Heart right ventricle (tissue), 16 donors: ENCODE results near the gene MRI1. TPM values are rescaled to one million over a fixed set of nuclear protein-coding genes. Genes with fewer than 3 reads are reported as not detected.

Experiments
- ATAC-seq, 8 donors: fragments of 200-7000 bp; cut with Tn5 transposase; one replicate each; pipeline ENCODE4 v1.9.1; 2020; ENCODE audit warnings: mild to moderate bottlenecking in 8 of 8, moderate library complexity in 8 of 8, moderate number of reproducible peaks in 1 of 8
- DNase-seq, 2 donors: peaks; one replicate each; pipeline ENCODE4 v3.0.0-alpha.2; 2020
- H3K27ac ChIP-seq, 10 donors: fragments of 200-600 bp; sonication (generic) in 2 of 10; one replicate each; pipeline versions ENCODE4 v1.5.0 to v1.8.0; 2020 to 2022; ENCODE audit warnings: mild to moderate bottlenecking in 3 of 10
- H3K27me3 ChIP-seq, 7 donors: fragments of 200-600 bp; one replicate each; pipeline ENCODE4 v1.8.0; 2021 to 2022; ENCODE audit warnings: mild to moderate bottlenecking in 2 of 7
- H3K36me3 ChIP-seq, 9 donors: fragments of 200-600 bp; sonication (generic) in 1 of 9; one replicate each; pipeline versions ENCODE4 v1.5.0 to v1.8.0; 2020 to 2022; ENCODE audit warnings: mild to moderate bottlenecking in 2 of 9
- H3K4me1 ChIP-seq, 9 donors: fragments of 200-600 bp; sonication (generic) in 1 of 9; one replicate each; pipeline versions ENCODE4 v1.5.0 to v1.8.0; 2020 to 2022; ENCODE audit warnings: mild to moderate bottlenecking in 4 of 9
- H3K4me3 ChIP-seq, 10 donors: fragments of 200-600 bp; sonication (generic) in 2 of 10; one replicate each; pipeline versions ENCODE4 v1.5.0 to v1.8.0; 2020 to 2022; ENCODE audit warnings: mild to moderate bottlenecking in 7 of 10, moderate library complexity in 2 of 10
- H3K9me3 ChIP-seq, 11 donors: fragments of 200-600 bp in 10 of 11; sonication (generic) in 2 of 11; one replicate each; pipeline versions ENCODE4 v1.5.0 to v1.8.0; 2013 to 2022; ENCODE audit warnings: mild to moderate bottlenecking in 2 of 11, control low read depth in 1 of 11, moderate library complexity in 1 of 11
- CTCF ChIP-seq, 9 donors: fragments of 200-600 bp; sonication (generic) in 2 of 9; IDR thresholded peaks; one replicate each; pipeline versions ENCODE4 v1.5.0 to v1.8.0; 2021 to 2022; ENCODE audit warnings: antibody characterized with exemption in 9 of 9, mild to moderate bottlenecking in 5 of 9, moderate library complexity in 1 of 9
- WGBS, 2 donors: extraction: QIAGEN DNeasy Blood & Tissue Kit; methylation state at CpG; one replicate each; pipeline ENCODE4 v1.1.7; 2013; ENCODE audit warnings: inconsistent platforms in 1 of 2; 5-methylcytosine and 5-hydroxymethylcytosine counted together
- intact Hi-C, 10 donors: fragments of 100-400 bp; cut with DNase I; formaldehyde crosslinking; loops; one replicate each; pipeline versions ENCODE4 v1.11.1 to v1.14.2; 2022
- polyA plus RNA-seq, 2 donors: library from polyadenylated mRNA; stranded (reverse); fragments of 200-250 nt; gene quantifications; one replicate each; pipeline ENCODE4 v1.2.3, GENCODE V29; 2013
- total RNA-seq, 10 donors: library from RNA; stranded (reverse); fragmentation: NEBNext Ultra II Directional in 3 of 10; extraction: Animal tissue kit (Norgen Biotek cat#: 25700) in 3 of 10; gene quantifications; one replicate each; pipeline versions ENCODE4 v1.2.1 to v1.2.4, GENCODE V29; 2021 to 2023
- donor health status: Arrhythmogenic right ventricular cardiomyopathy.
- donor health status: ischemic (EF 13 %, LVEDD 7.1; RV severe dilation, severe dysfunction).
- donor health status: healthy with polysubstance abuse.
- donor health status: DM: no; HTN: yes; CAD: no.
- donor health status: DM: no; HTN: no; CAD: no.
- donor health status: ischemic (EF 25% LVEDD 6.9; RV normal size, moderate dysfunction).
- donor health status: ischemic (EF 25% LVEDD 5.7; RV mildly dilated, moderate dysfunction).
- donor health status: healthy.
- donor health status: DM: yes; HTN: yes; CAD: no.
- donor health status: Ischemic cardiomyopathy.
- donor health status: ischemic (EF 35%, LVEDD 5.7; RV mildly dilated, moderate dysfunction).
- donor health status: nonischemic (EF 11% LVEDD 7.7; RV severe dilation, severe dysfunction).
- donor health status: DM: yes; HTN: yes; CAD: no.
- donor health status: PGD.
- donor health status: ischemic (EF 29% LVEDD 5.4; RV normal size, mild dysfunction).
- donor health status: nonischemic (EF 23%, LVEDD 6.1; RV moderate dilation, normal function).

MRI1 gene
- total and polyA plus RNA-seq, 12 donors, result 9.9 to 18.7 (median 13.0) TPM

GRCh38 chr19:13803038-13803437 lies 38.7 kb downstream of the MRI1 start:
- 84 to 90% methylated on average over 9 of the region's 9 CpGs for WGBS, 2 donors
- DNase-seq (no peak), ATAC-seq (no peak)
- H3K36me3 ChIP-seq, result peaks cover 0 to 54% (median 0%) of the 10 kb centered on the region in 9 donors
- no peak for TF ChIP-seq CTCF (IDR thresholded peaks at IDR 0.05)
- no peaks in the 10 kb centered on the region for H3K27me3 ChIP-seq
- intact Hi-C loops, result no loop called here
- no peak overlapping the region for H3K4me3 ChIP-seq
- peaks cover 0 to 3% (median 0%) of the 10 kb centered on the region in 9 donors for H3K4me1 ChIP-seq
- H3K27ac ChIP-seq, result no peak overlapping the region
- no peaks in the 10 kb centered on the region for H3K9me3 ChIP-seq

- peak in 1 of 2 donors; percentile 61 for DNase-seq
- WGBS, 2 donors, result 65 to 73% methylated on average over 35 of the region's 35 CpGs
- intact Hi-C loops, result loop anchor here in 1 of 10 donors (2.0 kb wide), 1 partner anchor 58 kb away; no protein-coding TSS in a partner anchor
- no peaks in the 10 kb centered on the region for H3K9me3 ChIP-seq
- peaks cover 0 to 3% (median 0%) of the 10 kb centered on the region in 9 donors for H3K4me1 ChIP-seq
- peaks cover 0 to 67% (median 8%) of the 10 kb centered on the region in 9 donors for H3K36me3 ChIP-seq
- ATAC-seq, result peak in 7 of 8 donors; percentile 61 to 82 (median 71)
- peak; percentile 27 to 64 (median 52) for TF ChIP-seq CTCF (IDR thresholded peaks at IDR 0.05)
- no peaks in the 10 kb centered on the region for H3K27me3 ChIP-seq
- H3K27ac ChIP-seq, result no peak overlapping the region
- H3K4me3 ChIP-seq, result no peak overlapping the region
These were observed 40.7 kb downstream of the MRI1 start for GRCh38 chr19:13804830-13805683.

GRCh38 chr19:13806728-13807127 lies 42.4 kb downstream of the MRI1 start:
- no peak for TF ChIP-seq CTCF (IDR thresholded peaks at IDR 0.05)
- Histone ChIP-seq H3K27ac (no peak overlapping the region), H3K36me3 (peaks cover 0 to 74% (median 11%) of the 10 kb centered on the region in 9 donors), H3K9me3 (no peaks in the 10 kb centered on the region), H3K4me1 (peaks cover 0 to 3% (median 0%) of the 10 kb centered on the region in 9 donors), H3K27me3 (no peaks in the 10 kb centered on the region), H3K4me3 (no peak overlapping the region)
- ATAC-seq (no peak), DNase-seq (no peak)
- 97 to 99% methylated on average over 3 of the region's 3 CpGs for WGBS, 2 donors
- intact Hi-C loops, result no loop called here

GRCh38 chr19:13807421-13808021 lies 43.2 kb downstream of the MRI1 start:
- ATAC-seq (no peak), DNase-seq (no peak)
- peaks cover 0 to 77% (median 11%) of the 10 kb centered on the region in 9 donors for H3K36me3 ChIP-seq
- intact Hi-C loops, result no loop called here
- H3K4me3 ChIP-seq, result no peak overlapping the region
- 97 to 99% methylated on average over 3 of the region's 3 CpGs for WGBS, 2 donors
- TF ChIP-seq CTCF (IDR thresholded peaks at IDR 0.05), result no peak
- H3K9me3 ChIP-seq, result no peaks in the 10 kb centered on the region
- H3K4me1 ChIP-seq, result peaks cover 0 to 3% (median 0%) of the 10 kb centered on the region in 9 donors
- no peak overlapping the region for H3K27ac ChIP-seq
- no peaks in the 10 kb centered on the region for H3K27me3 ChIP-seq
